SW480 (cell line): ENCODE measurements around the gene CDH13.

Experiments
- DNase-seq: peaks from one replicate; pipeline ENCODE4 v3.0.0-alpha.2; 2016; ENCODE audit warnings: low spot score

The CDH13 gene

GRCh38 chr16:82628711-82629110 lies 1.9 kb downstream of the CDH13 start:
- DNase-seq: no peak

GRCh38 chr16:82629441-82630027 lies 2.8 kb downstream of the CDH13 start:
- DNase-seq: peak; percentile 66

DNA sequence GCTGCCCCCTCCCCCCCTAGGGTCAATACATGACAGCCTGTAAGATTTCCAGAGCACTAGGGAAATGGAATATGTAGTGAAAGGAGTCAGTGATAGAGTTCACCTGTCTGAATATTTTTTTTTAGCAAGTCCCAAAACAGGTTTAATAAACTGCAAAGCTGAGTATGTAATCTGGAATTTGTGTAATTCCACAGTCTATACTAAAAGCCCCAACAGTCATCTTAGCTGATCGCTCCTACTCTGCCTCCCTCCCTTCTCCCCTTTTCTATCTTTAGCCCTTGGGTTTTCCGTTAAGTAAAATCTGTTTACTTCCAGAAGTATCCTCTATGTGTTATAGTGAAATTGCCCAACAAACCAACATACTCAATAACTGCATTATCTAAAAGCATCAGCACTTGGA lies 3.5 kb downstream of the CDH13 start:
- DNase-seq: no peak

GRCh38 chr16:82630688-82631087 lies 3.9 kb downstream of the CDH13 start:
- peak; percentile 46 for DNase-seq

- DNase-seq: no peak
Observed at GRCh38 chr16:82631701-82632685, 5.2 kb downstream of the CDH13 start.

- no peak for DNase-seq
Observed at GRCh38 chr16:82633964-82634600, 7.3 kb downstream of the CDH13 start.

DNA sequence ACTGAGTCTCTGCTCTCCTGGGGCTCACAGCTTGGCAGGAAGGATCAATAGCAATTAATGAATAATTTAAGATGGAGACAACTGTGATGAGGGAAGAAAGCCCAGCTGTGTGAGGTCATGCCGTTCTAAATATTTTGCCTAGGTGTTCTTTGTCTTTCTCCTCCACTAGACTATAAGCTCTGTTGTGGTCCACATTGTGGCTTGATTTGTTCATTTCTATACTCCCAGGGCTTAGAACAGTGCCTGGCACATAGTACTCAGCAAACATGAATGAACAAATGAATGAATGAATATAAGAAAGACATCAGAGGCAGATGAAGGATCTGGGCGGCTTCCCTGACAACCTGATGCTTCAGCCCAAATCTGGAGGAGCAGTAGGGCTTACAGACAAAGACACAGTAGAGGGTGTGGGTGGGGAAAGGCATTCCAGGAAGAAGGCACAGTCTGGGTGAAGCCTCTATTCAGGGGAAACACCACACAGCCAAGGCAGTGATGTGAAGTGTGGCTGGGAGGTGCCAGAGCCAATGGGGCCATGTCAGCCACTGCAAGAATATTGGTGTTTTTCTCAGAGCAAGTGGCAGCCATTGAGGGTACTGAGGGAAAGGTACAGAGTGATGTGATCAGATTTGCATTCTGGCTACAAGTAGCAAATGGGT lies 8.3 kb downstream of the CDH13 start:
- no peak for DNase-seq

GRCh38 chr16:82636485-82636884 lies 9.7 kb downstream of the CDH13 start:
- DNase-seq: no peak

DNA sequence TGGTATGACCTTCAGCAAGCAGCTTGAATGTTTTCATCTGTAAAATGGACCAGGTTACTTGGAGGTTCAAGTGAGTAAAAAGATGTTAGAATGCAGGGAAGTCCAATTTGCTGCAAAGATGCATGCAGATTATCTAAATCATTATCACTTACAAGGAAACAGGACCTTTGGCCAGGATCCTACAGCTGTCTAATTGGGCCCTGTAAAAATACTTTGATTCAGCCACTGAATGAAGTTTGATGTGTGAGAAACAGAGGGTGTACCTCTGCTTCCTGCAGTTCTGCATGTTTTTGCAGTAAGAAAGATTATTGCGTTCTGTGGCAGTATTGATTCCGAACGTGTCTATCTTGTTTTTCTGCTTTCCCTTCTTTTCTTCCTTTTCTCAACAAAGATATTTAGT lies 10.2 kb downstream of the CDH13 start:
- no peak for DNase-seq

- no peak for DNase-seq
Observed at GRCh38 chr16:82638095-82638798, 11.5 kb downstream of the CDH13 start.

GRCh38 chr16:82639263-82639662 lies 12.5 kb downstream of the CDH13 start:
- no peak for DNase-seq

DNA sequence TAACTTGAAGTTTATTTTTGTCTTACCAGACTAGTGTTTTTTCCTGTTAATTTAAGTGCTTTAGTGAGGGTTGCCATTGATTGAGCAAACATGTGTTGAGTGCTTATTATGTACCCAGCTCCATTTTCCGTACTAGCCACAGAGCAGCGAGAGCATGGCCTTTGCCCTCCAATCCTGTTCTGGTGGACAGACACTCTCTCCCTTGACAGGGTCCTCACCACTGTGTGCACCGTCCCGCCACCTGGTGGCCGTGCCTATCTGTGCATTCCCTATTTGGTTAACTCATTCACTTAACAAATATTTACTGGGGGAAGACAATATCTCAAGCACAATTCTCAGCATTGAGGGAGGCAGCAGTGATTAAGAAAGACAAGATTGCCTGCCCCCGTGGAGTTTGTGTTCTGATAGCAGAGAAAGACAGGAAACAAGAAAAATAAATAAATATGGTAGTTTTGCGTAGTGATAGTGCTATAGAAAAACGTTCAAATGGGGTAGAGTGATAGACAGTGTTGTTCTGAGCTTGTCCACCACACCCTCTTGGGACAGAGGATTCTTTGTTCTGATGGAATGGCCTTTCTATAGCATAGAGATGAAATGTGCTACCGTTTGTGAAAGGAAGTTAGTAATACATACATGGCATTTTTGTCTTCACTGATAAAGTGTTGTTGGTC lies 13.0 kb downstream of the CDH13 start:
- DNase-seq: peak; percentile 89

DNA sequence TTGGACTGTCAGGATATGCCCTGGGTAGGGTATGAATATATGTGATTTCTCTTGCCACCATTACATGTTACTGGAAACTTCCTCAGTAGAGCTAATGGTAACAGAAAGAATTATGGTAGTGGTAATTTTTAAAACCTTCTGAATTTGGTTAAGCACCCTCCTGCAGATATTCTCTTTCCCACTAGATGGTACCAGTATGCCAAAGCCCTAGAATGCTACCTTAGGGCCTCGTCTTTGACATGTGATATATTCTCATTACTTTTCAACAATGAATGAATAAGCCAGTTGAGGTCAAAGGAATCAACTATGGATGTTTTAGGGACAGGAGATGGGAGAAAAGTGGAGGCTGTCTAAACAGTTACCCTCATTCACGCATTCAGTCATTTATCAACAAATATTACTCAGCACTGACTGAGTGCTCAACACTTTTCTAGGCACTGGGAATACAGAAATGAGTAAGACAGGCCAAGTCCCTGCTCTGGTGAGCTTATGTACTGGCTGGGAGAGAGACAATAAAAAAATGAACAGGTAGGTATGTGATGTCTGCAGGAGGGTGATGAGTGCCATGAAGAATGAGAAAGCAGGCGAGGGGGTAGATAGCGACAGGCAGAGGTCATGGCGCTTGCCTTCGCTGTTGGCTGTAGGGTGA lies 14.7 kb downstream of the CDH13 start:
- no peak for DNase-seq

DNA sequence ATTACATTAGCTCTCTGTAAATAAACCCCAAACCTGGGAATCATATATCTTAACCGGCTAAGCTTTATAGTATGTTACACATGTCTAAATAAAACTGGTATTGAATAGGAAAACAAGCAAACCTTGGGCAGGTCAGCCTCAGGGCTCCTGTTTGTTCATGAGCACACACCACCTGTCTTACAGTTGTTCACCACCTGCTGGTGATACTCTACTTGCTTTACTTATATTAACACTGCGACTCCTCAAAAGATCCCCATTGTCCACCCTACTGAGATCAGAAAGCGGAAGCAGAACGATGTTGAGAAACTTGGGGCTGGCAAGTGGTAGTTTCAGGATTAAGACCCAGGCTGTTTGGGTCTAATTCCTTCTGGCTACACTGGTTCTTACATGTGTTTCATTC lies 16.4 kb downstream of the CDH13 start:
- DNase-seq: no peak

GRCh38 chr16:82643936-82644630 lies 17.3 kb downstream of the CDH13 start:
- DNase-seq: no peak

DNA sequence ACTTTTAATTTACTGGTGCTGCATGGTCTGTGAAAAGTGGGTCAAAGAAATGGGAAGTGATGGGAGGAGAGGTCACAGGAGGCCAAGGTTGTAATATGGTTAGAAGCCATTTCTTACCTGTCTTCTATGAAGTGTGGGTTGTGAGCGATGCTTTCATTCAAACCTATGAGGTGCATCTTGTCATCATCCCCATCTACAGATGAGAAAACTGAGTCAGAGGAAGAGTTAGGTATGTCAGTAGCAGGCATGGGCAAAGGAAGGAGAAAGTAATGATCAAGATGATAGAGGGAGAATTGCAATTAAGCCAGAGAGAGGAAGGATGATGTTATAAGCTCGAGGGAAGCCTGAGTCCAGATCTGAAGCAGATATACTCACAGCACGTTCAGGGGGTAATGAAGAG lies 19.7 kb downstream of the CDH13 start:
- no peak for DNase-seq

GRCh38 chr16:82649766-82650165 lies 23.0 kb downstream of the CDH13 start:
- DNase-seq: no peak

DNA sequence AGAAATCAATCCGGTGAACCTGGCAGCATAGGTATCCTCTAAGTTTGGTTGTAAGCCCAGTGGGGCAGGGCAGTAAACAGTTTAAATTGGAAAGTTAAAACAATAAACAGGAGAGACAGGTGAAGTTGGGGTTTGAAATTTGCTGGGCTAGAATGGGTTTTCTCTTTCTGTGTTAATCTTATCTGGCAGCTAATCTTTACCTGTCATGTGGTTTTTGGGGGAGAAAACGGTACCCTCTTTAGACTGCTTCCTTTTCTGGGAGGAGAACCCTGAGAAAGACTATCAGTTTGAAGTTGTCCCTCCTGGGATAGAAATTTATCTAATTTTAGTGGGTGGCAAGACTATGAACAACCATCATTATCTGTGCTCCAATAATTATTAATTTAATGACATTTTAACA lies 24.0 kb downstream of the CDH13 start:
- DNase-seq: no peak

DNA sequence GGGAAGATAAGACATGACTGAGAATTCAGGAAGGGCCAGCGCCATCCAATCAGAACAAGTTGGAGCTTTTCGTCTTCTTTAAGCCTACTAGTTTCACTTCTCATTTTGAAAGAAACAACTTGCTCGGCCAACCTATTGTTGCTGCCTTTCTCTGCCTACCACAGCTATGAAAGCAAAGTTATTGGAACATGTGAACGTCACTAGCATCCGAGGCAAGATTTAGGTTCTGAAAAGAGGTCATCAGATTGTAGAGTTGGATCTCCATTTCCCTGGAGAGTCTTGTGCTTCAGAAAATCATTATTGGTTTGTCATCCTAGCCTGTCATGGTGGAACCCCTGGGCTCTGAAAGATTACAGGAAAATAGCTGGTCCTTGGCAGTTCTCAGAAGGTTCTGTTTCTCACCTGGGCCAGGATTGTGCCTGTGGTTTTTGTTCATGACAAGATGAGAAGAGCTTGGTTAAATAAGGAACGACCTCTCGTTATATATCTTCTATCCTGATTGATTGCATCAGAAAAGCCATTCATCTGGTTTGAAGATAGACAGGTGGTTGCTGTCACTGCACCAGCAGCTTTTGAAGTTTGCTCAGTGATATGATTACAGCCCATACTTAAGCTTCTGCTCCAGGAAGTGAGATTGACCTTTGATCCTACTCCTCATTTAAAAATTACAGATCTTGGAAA lies 25.3 kb downstream of the CDH13 start:
- peak; percentile 89 for DNase-seq

- no peak for DNase-seq
Observed at GRCh38 chr16:82652826-82653225, 26.1 kb downstream of the CDH13 start.
